Measurements from ENCODE around the gene C7orf25.

GRCh38 chr7:42950417-42950816 lies 38.5 kb upstream of the C7orf25 start:
- no peak for TF ChIP-seq EZH2 (optimal IDR thresholded peaks at IDR 0.05; ENCODE audit: low read depth, low read length)
- no peak for TF ChIP-seq CTCF (IDR thresholded peaks at IDR 0.05; ENCODE audit: low read length)

Measured in MM.1S (cell line).